Activated naive CD8-positive, alpha-beta T cell (primary cell): ENCODE results near the gene TMEM187.

ENCODE experiments used
- H3K27ac Mint-ChIP-seq: one replicate; pipeline ENCODE4 v1.8.0; 2021; ENCODE audit warnings: mixed read lengths
- H3K27me3 Mint-ChIP-seq: one replicate; pipeline ENCODE4 v1.8.0; 2021; ENCODE audit warnings: mixed read lengths
- H3K36me3 Mint-ChIP-seq: one replicate; pipeline ENCODE4 v1.8.0; 2021; ENCODE audit warnings: mixed read lengths
- H3K4me1 Mint-ChIP-seq: one replicate; pipeline ENCODE4 v1.8.0; 2021; ENCODE audit warnings: low read depth, mixed read lengths
- H3K4me3 Mint-ChIP-seq: one replicate; pipeline ENCODE4 v1.8.0; 2021; ENCODE audit warnings: mild to moderate bottlenecking, mixed read lengths
- H3K9me3 Mint-ChIP-seq: one replicate; pipeline ENCODE4 v1.8.0; 2021; ENCODE audit warnings: low read depth, mixed read lengths

Gene TMEM187

GRCh38 chrX:154020536-154021115 is 48.1 kb downstream of the TMEM187 start:
- H3K36me3 Mint-ChIP-seq = no peaks in the 10 kb centered on the region
- H3K4me3 Mint-ChIP-seq = peak overlapping the region; percentile 89
- H3K27ac Mint-ChIP-seq = peak overlapping the region; percentile 90
- H3K27me3 Mint-ChIP-seq = no peaks in the 10 kb centered on the region
- peaks cover 14% of the 10 kb centered on the region for H3K4me1 Mint-ChIP-seq
- H3K9me3 Mint-ChIP-seq = no peaks in the 10 kb centered on the region

- peak overlapping the region; percentile 23 for H3K4me3 Mint-ChIP-seq
- no peaks in the 10 kb centered on the region for H3K36me3 Mint-ChIP-seq
- H3K27ac Mint-ChIP-seq = peak overlapping the region; percentile 90
- H3K27me3 Mint-ChIP-seq = no peaks in the 10 kb centered on the region
- no peaks in the 10 kb centered on the region for H3K9me3 Mint-ChIP-seq
- H3K4me1 Mint-ChIP-seq = peaks cover 10% of the 10 kb centered on the region
Measured at GRCh38 chrX:154021131-154021611, 48.6 kb downstream of the TMEM187 start.

GRCh38 chrX:154022108-154022507 is 49.6 kb downstream of the TMEM187 start:
- no peaks in the 10 kb centered on the region for H3K36me3 Mint-ChIP-seq
- H3K9me3 Mint-ChIP-seq = no peaks in the 10 kb centered on the region
- peaks cover 10% of the 10 kb centered on the region for H3K4me1 Mint-ChIP-seq
- H3K27ac Mint-ChIP-seq = no peak overlapping the region
- no peak overlapping the region for H3K4me3 Mint-ChIP-seq
- no peaks in the 10 kb centered on the region for H3K27me3 Mint-ChIP-seq

GRCh38 chrX:154023276-154024000 is 50.9 kb downstream of the TMEM187 start:
- Mint-ChIP-seq H3K4me3 (no peak overlapping the region), H3K27ac (peak overlapping the region; percentile 76), H3K27me3 (no peaks in the 10 kb centered on the region), H3K9me3 (no peaks in the 10 kb centered on the region), H3K36me3 (no peaks in the 10 kb centered on the region), H3K4me1 (peaks cover 13% of the 10 kb centered on the region)

- Mint-ChIP-seq H3K27me3 (no peaks in the 10 kb centered on the region), H3K9me3 (no peaks in the 10 kb centered on the region), H3K4me3 (no peak overlapping the region), H3K36me3 (no peaks in the 10 kb centered on the region), H3K27ac (no peak overlapping the region), H3K4me1 (peaks cover 11% of the 10 kb centered on the region)
Measured at GRCh38 chrX:154024271-154024670, 51.7 kb downstream of the TMEM187 start.

GRCh38 chrX:154025230-154025629 is 52.7 kb downstream of the TMEM187 start:
- no peaks in the 10 kb centered on the region for H3K36me3 Mint-ChIP-seq
- H3K9me3 Mint-ChIP-seq = no peaks in the 10 kb centered on the region
- no peak overlapping the region for H3K27ac Mint-ChIP-seq
- no peak overlapping the region for H3K4me3 Mint-ChIP-seq
- H3K27me3 Mint-ChIP-seq = no peaks in the 10 kb centered on the region
- peaks cover 11% of the 10 kb centered on the region for H3K4me1 Mint-ChIP-seq

- H3K9me3 Mint-ChIP-seq = no peaks in the 10 kb centered on the region
- no peaks in the 10 kb centered on the region for H3K36me3 Mint-ChIP-seq
- no peak overlapping the region for H3K27ac Mint-ChIP-seq
- H3K4me3 Mint-ChIP-seq = no peak overlapping the region
- H3K4me1 Mint-ChIP-seq = peaks cover 5% of the 10 kb centered on the region
- no peaks in the 10 kb centered on the region for H3K27me3 Mint-ChIP-seq
Measured at GRCh38 chrX:154026136-154027021, 53.8 kb downstream of the TMEM187 start.

GRCh38 chrX:154027022-154027402 is 54.5 kb downstream of the TMEM187 start:
- Mint-ChIP-seq H3K36me3 (no peaks in the 10 kb centered on the region), H3K27me3 (no peaks in the 10 kb centered on the region), H3K27ac (no peak overlapping the region), H3K4me3 (no peak overlapping the region), H3K4me1 (peaks cover 3% of the 10 kb centered on the region), H3K9me3 (no peaks in the 10 kb centered on the region)

- no peak overlapping the region for H3K4me3 Mint-ChIP-seq
- H3K27me3 Mint-ChIP-seq = no peaks in the 10 kb centered on the region
- peak overlapping the region; percentile 46 for H3K27ac Mint-ChIP-seq
- H3K4me1 Mint-ChIP-seq = peaks cover 3% of the 10 kb centered on the region
- H3K9me3 Mint-ChIP-seq = no peaks in the 10 kb centered on the region
- H3K36me3 Mint-ChIP-seq = no peaks in the 10 kb centered on the region
Measured at GRCh38 chrX:154027986-154028385, 55.4 kb downstream of the TMEM187 start.

GRCh38 chrX:154028502-154029184 is 56.1 kb downstream of the TMEM187 start:
- Mint-ChIP-seq H3K36me3 (no peaks in the 10 kb centered on the region), H3K27ac (peak overlapping the region; percentile 46), H3K9me3 (no peaks in the 10 kb centered on the region), H3K4me3 (no peak overlapping the region), H3K27me3 (no peaks in the 10 kb centered on the region), H3K4me1 (peaks cover 3% of the 10 kb centered on the region)

GRCh38 chrX:154029439-154029838 is 56.9 kb downstream of the TMEM187 start:
- Mint-ChIP-seq H3K27me3 (no peaks in the 10 kb centered on the region), H3K4me3 (no peak overlapping the region), H3K36me3 (no peaks in the 10 kb centered on the region), H3K4me1 (peaks cover 3% of the 10 kb centered on the region), H3K27ac (no peak overlapping the region), H3K9me3 (no peaks in the 10 kb centered on the region)

- Mint-ChIP-seq H3K27ac (no peak overlapping the region), H3K27me3 (no peaks in the 10 kb centered on the region), H3K4me1 (peaks cover 5% of the 10 kb centered on the region), H3K36me3 (no peaks in the 10 kb centered on the region), H3K4me3 (no peak overlapping the region), H3K9me3 (no peaks in the 10 kb centered on the region)
Measured at GRCh38 chrX:154030266-154030665, 57.7 kb downstream of the TMEM187 start.

- Mint-ChIP-seq H3K27me3 (no peaks in the 10 kb centered on the region), H3K4me3 (no peak overlapping the region), H3K9me3 (no peaks in the 10 kb centered on the region), H3K4me1 (peaks cover 5% of the 10 kb centered on the region), H3K36me3 (no peaks in the 10 kb centered on the region), H3K27ac (no peak overlapping the region)
Measured at GRCh38 chrX:154030715-154031305, 58.3 kb downstream of the TMEM187 start.

GRCh38 chrX:154032160-154032559 is 59.6 kb downstream of the TMEM187 start:
- Mint-ChIP-seq H3K9me3 (no peaks in the 10 kb centered on the region), H3K36me3 (no peaks in the 10 kb centered on the region), H3K4me1 (peaks cover 12% of the 10 kb centered on the region), H3K27me3 (no peaks in the 10 kb centered on the region), H3K27ac (no peak overlapping the region), H3K4me3 (no peak overlapping the region)
